Natural killer cell (primary cell): ENCODE results near the gene TNS4. TPM values are rescaled to one million over a fixed set of nuclear protein-coding genes. Genes with fewer than 3 reads are reported as not detected.
A peak's percentile ranks its signal among the peaks of the same experiment; 100 is the strongest.

ENCODE experiments used
- ATAC-seq, 3 donors: fragments of 150-1000 bp in 2 of 3; fragments of 200-7000 bp in 1 of 3; cut with Tn5 transposase; 1 replicate in 1 of 3; 2 replicates in 2 of 3; pipeline ENCODE4 v1.10.0; 2021; ENCODE audit warnings: mild to moderate bottlenecking in 2 of 3, moderate library complexity in 2 of 3
- DNase-seq, 2 donors: peaks; one replicate each; pipeline versions ENCODE4 v3.0.0 to v3.0.0-alpha.2; 2013 to 2021; ENCODE audit warnings: mixed read lengths in 1 of 2
- H3K27ac ChIP-seq: one replicate; pipeline ENCODE4 v1.5.1; 2013; ENCODE audit warnings: mild to moderate bottlenecking, low read length
- H3K27me3 ChIP-seq: one replicate; pipeline ENCODE4 v1.6.1; 2013; ENCODE audit warnings: low read length; ENCODE audit not compliant: control insufficient read depth, insufficient read depth
- H3K36me3 ChIP-seq: one replicate; pipeline ENCODE4 v1.6.1; 2013; ENCODE audit warnings: low read length; ENCODE audit not compliant: control insufficient read depth, insufficient read depth
- H3K4me1 ChIP-seq: one replicate; pipeline ENCODE4 v1.6.1; 2013; ENCODE audit warnings: low read length; ENCODE audit not compliant: control insufficient read depth, insufficient read depth
- H3K4me3 ChIP-seq: one replicate; pipeline ENCODE4 v1.5.1; 2013; ENCODE audit warnings: low read length
- H3K9me3 ChIP-seq: one replicate; pipeline ENCODE4 v1.6.1; 2013; ENCODE audit warnings: low read length; ENCODE audit not compliant: control insufficient read depth, insufficient read depth
- H3K27ac Mint-ChIP-seq, 2 donors: one replicate each; pipeline ENCODE4 v1.8.0; 2022; ENCODE audit warnings: mild to moderate bottlenecking in 2 of 2, mixed read lengths in 2 of 2, moderate library complexity in 1 of 2
- H3K27me3 Mint-ChIP-seq, 2 donors: one replicate each; pipeline ENCODE4 v1.8.0; 2022; ENCODE audit warnings: low read depth in 2 of 2, mixed read lengths in 2 of 2
- H3K36me3 Mint-ChIP-seq: one replicate; pipeline ENCODE4 v1.8.0; 2022; ENCODE audit warnings: mixed read lengths
- H3K4me1 Mint-ChIP-seq, 2 donors: one replicate each; pipeline ENCODE4 v1.8.0; 2022; ENCODE audit warnings: mixed read lengths in 2 of 2
- H3K4me3 Mint-ChIP-seq: one replicate; pipeline ENCODE4 v1.8.0; 2022; ENCODE audit warnings: mild to moderate bottlenecking, moderate library complexity, mixed read lengths
- H3K9me3 Mint-ChIP-seq, 2 donors: one replicate each; pipeline ENCODE4 v1.8.0; 2022; ENCODE audit warnings: mixed read lengths in 2 of 2
- CTCF ChIP-seq: fragments of 200-600 bp; IDR thresholded peaks from one replicate; pipeline ENCODE4 v1.8.0; 2022; ENCODE audit warnings: antibody characterized with exemption
- WGBS: methylation state at CpG from one replicate; pipeline ENCODE4 v1.1.7; 2013; ENCODE audit warnings: missing lambda C conversion rate; ENCODE audit not compliant: insufficient coverage; 5-methylcytosine and 5-hydroxymethylcytosine counted together
- intact Hi-C: fragments of 100-400 bp; cut with micrococcal nuclease; formaldehyde crosslinking; loops from one replicate; pipeline ENCODE4 v1.14.2; 2022
- total RNA-seq, 4 donors: library from RNA; stranded (reverse); fragments of 120-200 nt in 1 of 4; gene quantifications; one replicate each; pipeline versions ENCODE4 v1.2.3 to v1.2.4, GENCODE V29; 2013 to 2022

TNS4 gene
- total RNA-seq, 3 donors from 2014 or later (not counting 1 experiment from before 2014, with no cell fraction given), result 0.65 to 1.8 (median 0.94) TPM

- H3K36me3 ChIP-seq, result no peaks in the 10 kb centered on the region
- H3K4me1 ChIP-seq, result no peaks in the 10 kb centered on the region
- no peak for TF ChIP-seq CTCF
- H3K9me3 ChIP-seq, result no peaks in the 10 kb centered on the region
- H3K27ac Mint-ChIP-seq, result no peak overlapping the region
- peaks cover 7 to 15% of the 10 kb centered on the region in 2 donors for H3K27me3 Mint-ChIP-seq
- peaks cover 4 to 12% of the 10 kb centered on the region in 2 donors for H3K4me1 Mint-ChIP-seq
- intact Hi-C loops, result no loop called here
- no peak overlapping the region for H3K27ac ChIP-seq
- DNase-seq (no peak), ATAC-seq (no peak)
- no peak overlapping the region for H3K4me3 ChIP-seq
- 88% methylated on average over 6 of the region's 6 CpGs for WGBS
- H3K9me3 Mint-ChIP-seq, result no peaks in the 10 kb centered on the region
- no peak overlapping the region for H3K4me3 Mint-ChIP-seq
- no peaks in the 10 kb centered on the region for H3K36me3 Mint-ChIP-seq
- H3K27me3 ChIP-seq, result no peaks in the 10 kb centered on the region
Measured at GRCh38 chr17:40496170-40496569, 5.3 kb downstream of the TNS4 start.

- DNase-seq (no peak), ATAC-seq (no peak)
- WGBS, result 93% methylated on average over 2 of the region's 5 CpGs
- H3K4me1 ChIP-seq, result peaks cover 8% of the 10 kb centered on the region
- H3K27ac ChIP-seq, result no peak overlapping the region
- H3K27ac Mint-ChIP-seq, result no peak overlapping the region
- TF ChIP-seq CTCF, result no peak
- H3K9me3 ChIP-seq, result no peaks in the 10 kb centered on the region
- H3K36me3 ChIP-seq, result no peaks in the 10 kb centered on the region
- intact Hi-C loops, result no loop called here
- H3K4me3 Mint-ChIP-seq, result no peak overlapping the region
- H3K4me3 ChIP-seq, result no peak overlapping the region
- peaks cover 11 to 19% of the 10 kb centered on the region in 2 donors for H3K4me1 Mint-ChIP-seq
- H3K36me3 Mint-ChIP-seq, result no peaks in the 10 kb centered on the region
- H3K27me3 Mint-ChIP-seq, result peaks cover 2 to 14% of the 10 kb centered on the region in 2 donors
- no peaks in the 10 kb centered on the region for H3K27me3 ChIP-seq
- no peaks in the 10 kb centered on the region for H3K9me3 Mint-ChIP-seq
Measured at GRCh38 chr17:40495140-40495539, 6.3 kb downstream of the TNS4 start.

GRCh38 chr17:40493697-40494096, 7.7 kb downstream of the TNS4 start:
- Histone ChIP-seq H3K4me3 (no peak overlapping the region), H3K27ac (no peak overlapping the region), H3K27me3 (no peaks in the 10 kb centered on the region), H3K9me3 (no peaks in the 10 kb centered on the region), H3K36me3 (no peaks in the 10 kb centered on the region), H3K4me1 (peaks cover 22% of the 10 kb centered on the region)
- Mint-ChIP-seq H3K36me3 (no peaks in the 10 kb centered on the region), H3K9me3 (no peaks in the 10 kb centered on the region), H3K27me3 (peaks cover 0 to 8% of the 10 kb centered on the region in 2 donors), H3K4me1 (peaks cover 15 to 19% of the 10 kb centered on the region in 2 donors), H3K27ac (no peak overlapping the region), H3K4me3 (no peak overlapping the region)
- DNase-seq (no peak), ATAC-seq (no peak)
- TF ChIP-seq CTCF, result no peak
- intact Hi-C loops, result no loop called here
- WGBS, result 88% methylated on average over 4 of the region's 4 CpGs

- no peak overlapping the region for H3K27ac ChIP-seq
- intact Hi-C loops, result no loop called here
- H3K27me3 ChIP-seq, result no peaks in the 10 kb centered on the region
- Mint-ChIP-seq H3K4me3 (peak overlapping the region; percentile 13), H3K27ac (no peak overlapping the region), H3K9me3 (no peaks in the 10 kb centered on the region), H3K36me3 (no peaks in the 10 kb centered on the region), H3K4me1 (peaks cover 15 to 30% of the 10 kb centered on the region in 2 donors), H3K27me3 (peaks cover 0 to 5% of the 10 kb centered on the region in 2 donors)
- WGBS, result 89% methylated on average over 7 of the region's 7 CpGs
- peaks cover 24% of the 10 kb centered on the region for H3K4me1 ChIP-seq
- H3K4me3 ChIP-seq, result no peak overlapping the region
- DNase-seq, result no peak
- no peak for ATAC-seq
- no peak for TF ChIP-seq CTCF
- no peaks in the 10 kb centered on the region for H3K36me3 ChIP-seq
- H3K9me3 ChIP-seq, result no peaks in the 10 kb centered on the region
Measured at GRCh38 chr17:40491486-40491885, 9.9 kb downstream of the TNS4 start.
